ENCODE data around the gene TTLL11. TPM values are rescaled to one million over a fixed set of nuclear protein-coding genes. Genes with fewer than 3 reads are reported as not detected.

TTLL11 gene
- total RNA-seq, 6 donors from 2014 or later, result 6.8 to 18.9 (median 12.9) TPM

GRCh38 chr9:121880343-121880898, 212.7 kb downstream of the TTLL11 start:
- no peak overlapping the region for H3K4me3 ChIP-seq
- no peaks in the 10 kb centered on the region for H3K36me3 ChIP-seq
- ATAC-seq (ENCODE audit: low FRiP score in 2 of 2) (no peak), DNase-seq (no peak)
- H3K27ac ChIP-seq, result no peak overlapping the region
- no peaks in the 10 kb centered on the region for H3K4me1 ChIP-seq
- H3K27me3 ChIP-seq, result no peaks in the 10 kb centered on the region
- WGBS, 2 donors, result 78 to 92% methylated on average over 8 of the region's 8 CpGs
- TF ChIP-seq EP300 (IDR thresholded peaks at IDR 0.05) (no peak), POLR2A (IDR thresholded peaks at IDR 0.05) (no peak), CTCF (IDR thresholded peaks at IDR 0.05) (no peak)
- H3K9me3 ChIP-seq, result no peaks in the 10 kb centered on the region

- H3K4me1 ChIP-seq, result no peaks in the 10 kb centered on the region
- H3K36me3 ChIP-seq, result no peaks in the 10 kb centered on the region
- no peak for ATAC-seq (ENCODE audit: low FRiP score in 2 of 2)
- no peak for DNase-seq
- H3K9me3 ChIP-seq, result no peaks in the 10 kb centered on the region
- H3K27me3 ChIP-seq, result no peaks in the 10 kb centered on the region
- no peak overlapping the region for H3K27ac ChIP-seq
- no peak for TF ChIP-seq POLR2A (IDR thresholded peaks at IDR 0.05)
- no peak for TF ChIP-seq CTCF (IDR thresholded peaks at IDR 0.05)
- TF ChIP-seq POLR2AphosphoS5 (IDR thresholded peaks at IDR 0.05), result no peak
- TF ChIP-seq EP300 (IDR thresholded peaks at IDR 0.05), result no peak
- WGBS, 2 donors, result 87 to 98% methylated on average over 10 to 14 of the region's 14 CpGs
- no peak overlapping the region for H3K4me3 ChIP-seq
Observed at GRCh38 chr9:121878271-121878822, 214.8 kb downstream of the TTLL11 start.

- 93% methylated on average over 13 of the region's 13 CpGs for WGBS, 2 donors
- DNase-seq (no peak), ATAC-seq (ENCODE audit: low FRiP score in 2 of 2) (no peak)
- no peaks in the 10 kb centered on the region for H3K9me3 ChIP-seq
- no peaks in the 10 kb centered on the region for H3K27me3 ChIP-seq
- no peaks in the 10 kb centered on the region for H3K4me1 ChIP-seq
- no peaks in the 10 kb centered on the region for H3K36me3 ChIP-seq
- H3K4me3 ChIP-seq, result no peak overlapping the region
- H3K27ac ChIP-seq, result no peak overlapping the region
- TF ChIP-seq EP300 (IDR thresholded peaks at IDR 0.05) (no peak), POLR2AphosphoS5 (IDR thresholded peaks at IDR 0.05) (no peak)
Observed at GRCh38 chr9:121876658-121877271, 216.3 kb downstream of the TTLL11 start.

- Histone ChIP-seq H3K4me1 (no peaks in the 10 kb centered on the region), H3K27ac (no peak overlapping the region), H3K36me3 (no peaks in the 10 kb centered on the region), H3K9me3 (no peaks in the 10 kb centered on the region), H3K4me3 (no peak overlapping the region), H3K27me3 (no peaks in the 10 kb centered on the region)
- no peak for TF ChIP-seq CTCF (IDR thresholded peaks at IDR 0.05)
- TF ChIP-seq POLR2AphosphoS5 (IDR thresholded peaks at IDR 0.05), result no peak
- no peak for TF ChIP-seq EP300 (IDR thresholded peaks at IDR 0.05)
- TF ChIP-seq POLR2A (IDR thresholded peaks at IDR 0.05), result no peak
- no peak for DNase-seq
- ATAC-seq (ENCODE audit: low FRiP score in 2 of 2), result no peak
- 84 to 88% methylated on average over 2 of the region's 2 CpGs for WGBS, 2 donors
Observed at GRCh38 chr9:121876255-121876654, 216.9 kb downstream of the TTLL11 start.

- Histone ChIP-seq H3K4me3 (no peak overlapping the region), H3K27ac (no peak overlapping the region), H3K4me1 (no peaks in the 10 kb centered on the region), H3K36me3 (no peaks in the 10 kb centered on the region), H3K27me3 (no peaks in the 10 kb centered on the region), H3K9me3 (no peaks in the 10 kb centered on the region)
- TF ChIP-seq CTCF (IDR thresholded peaks at IDR 0.05), result no peak
- TF ChIP-seq POLR2AphosphoS5 (IDR thresholded peaks at IDR 0.05), result no peak
- ATAC-seq (ENCODE audit: low FRiP score in 2 of 2) (no peak), DNase-seq (no peak)
- WGBS, 2 donors, result 96 to 97% methylated on average over 6 of the region's 6 CpGs
Observed at GRCh38 chr9:121874524-121874923, 218.6 kb downstream of the TTLL11 start.

All from upper lobe of left lung (tissue), 6 donors.